Bone marrow (tissue), 2 donors: ENCODE measurements around the gene PTGIR.
A peak's percentile ranks its signal among the peaks of the same experiment; 100 is the strongest.

Experiments
- DNase-seq, 2 donors: peaks; one replicate each; lab custom pipeline; 2025; lab: John Stamatoyannopoulos, UW

PTGIR gene

DNA sequence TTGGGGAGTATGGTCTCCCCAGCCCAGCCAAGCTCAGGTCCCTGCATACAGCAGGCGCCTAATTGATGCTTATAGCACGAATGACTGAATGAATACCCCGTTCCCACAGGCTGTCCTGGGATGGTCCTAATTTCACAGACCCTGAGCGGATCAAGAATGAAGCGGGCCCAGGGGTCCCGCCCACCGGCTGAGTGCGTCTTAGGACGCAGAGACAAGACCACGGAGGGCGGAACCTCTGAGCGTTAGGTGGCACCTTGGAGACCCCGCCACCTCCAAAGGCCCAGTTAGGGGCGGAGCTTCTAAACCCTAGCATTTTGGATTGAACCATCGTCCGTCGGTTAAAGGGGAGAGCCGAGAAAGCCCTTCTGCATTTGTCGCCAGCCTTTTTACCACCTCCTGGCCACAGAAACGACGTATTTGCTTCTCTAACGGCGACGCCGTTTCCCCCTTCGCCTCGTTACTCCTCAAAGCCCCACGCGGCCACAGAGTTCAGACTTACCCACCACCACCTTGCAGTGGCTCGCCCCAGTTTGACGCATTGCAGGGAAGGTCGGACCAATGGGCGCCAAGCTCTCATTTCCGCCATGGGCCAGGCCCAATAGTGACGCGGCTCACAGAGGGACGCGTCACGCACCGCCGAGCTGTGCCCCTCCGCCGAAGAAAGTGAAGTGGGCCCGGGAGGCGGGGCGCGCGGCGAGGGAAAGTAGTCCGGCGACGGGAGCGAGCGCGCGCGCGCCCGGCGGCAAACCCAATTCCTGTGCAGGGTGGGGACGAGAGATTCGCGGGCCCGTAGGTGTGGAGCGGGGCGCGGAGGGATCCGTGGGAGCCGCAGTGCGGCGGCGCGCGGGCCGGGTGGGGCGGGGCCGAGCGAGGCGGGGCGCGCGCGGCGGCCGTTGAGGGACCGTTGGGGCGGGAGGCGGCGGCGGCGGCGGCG is 24.2 kb downstream of the PTGIR start:
- DNase-seq = peak; percentile 91 to 96

DNA sequence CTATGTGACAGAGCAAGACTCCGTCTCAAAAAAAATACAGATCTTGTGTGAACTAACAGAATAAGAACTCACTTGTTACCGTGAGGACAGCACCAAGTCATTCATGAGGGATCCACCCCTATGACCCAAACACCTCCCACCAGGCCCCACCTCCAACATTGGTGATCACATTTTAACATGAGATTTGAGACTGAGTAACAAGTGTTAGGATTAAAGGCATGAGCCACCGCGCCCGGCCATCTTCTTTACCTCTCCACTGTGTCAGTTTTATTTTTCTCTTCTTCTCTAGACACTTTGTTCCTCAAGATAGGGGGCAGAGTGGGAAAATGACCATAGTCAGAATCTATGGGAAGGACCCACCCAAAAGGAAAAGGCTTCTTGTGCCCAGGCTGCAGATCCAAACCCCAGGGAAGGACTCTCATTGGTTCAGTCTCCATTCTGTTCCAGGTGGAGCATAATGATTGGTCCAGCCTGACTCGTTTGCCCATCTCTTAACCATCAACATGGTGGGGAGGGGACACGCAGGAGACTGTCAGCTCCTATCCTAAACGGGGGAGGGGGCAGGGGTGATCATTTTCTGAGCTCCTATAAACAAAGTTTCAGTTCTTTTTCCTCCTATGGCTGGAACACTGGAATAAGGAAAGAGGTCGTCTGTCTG is 25.0 kb downstream of the PTGIR start:
- DNase-seq = no peak

DNA sequence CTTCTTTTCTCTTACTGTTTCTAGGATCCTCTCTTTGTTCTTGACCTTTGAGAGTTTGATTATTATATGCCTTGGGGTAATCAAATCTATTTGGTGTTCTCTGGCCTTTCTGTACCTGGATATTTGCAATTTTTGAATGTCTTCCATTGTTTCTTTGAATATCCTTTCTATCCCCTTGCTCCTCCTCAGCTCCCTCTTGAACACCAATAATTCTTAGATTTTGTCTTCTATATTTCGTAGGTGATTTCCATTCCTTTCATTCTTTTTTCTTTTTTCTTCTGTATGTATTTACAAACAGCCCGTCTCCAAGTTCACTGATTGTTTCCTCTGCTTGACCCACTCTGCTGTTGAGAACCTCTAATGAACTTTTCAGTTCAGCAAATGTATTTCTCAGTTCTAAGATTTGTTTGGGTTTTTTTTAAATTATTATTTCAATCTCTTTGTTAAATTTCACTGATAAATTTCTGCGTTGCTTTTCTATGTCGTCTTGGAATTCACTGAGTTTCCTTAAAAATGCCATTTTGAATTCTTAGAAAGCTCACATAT is 26.4 kb downstream of the PTGIR start:
- DNase-seq = no peak

DNA sequence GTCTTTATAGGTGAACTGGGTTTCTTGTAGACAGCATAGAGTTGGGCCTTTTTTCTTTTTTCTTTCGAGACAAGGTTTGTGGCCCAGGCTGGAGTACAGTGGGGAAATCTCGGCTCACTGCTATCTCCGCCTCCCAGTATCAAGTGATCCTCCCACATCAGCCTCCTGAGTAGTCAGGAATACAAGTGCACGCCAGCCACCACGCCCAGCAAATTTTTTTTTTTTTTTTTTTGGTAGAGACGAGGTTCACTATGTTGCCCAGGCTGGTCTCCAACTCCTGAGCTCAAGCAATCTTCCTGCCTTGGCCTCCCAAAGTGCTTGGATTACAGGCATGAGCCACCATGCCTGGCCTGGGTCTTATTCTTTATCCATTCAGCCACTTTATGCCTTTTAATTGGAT is 28.9 kb downstream of the PTGIR start:
- no peak for DNase-seq

GRCh38 chr19:46591870-46592269 is 33.0 kb downstream of the PTGIR start:
- DNase-seq = no peak

- DNase-seq = no peak
Measured at GRCh38 chr19:46591254-46591653, 33.6 kb downstream of the PTGIR start.

DNA sequence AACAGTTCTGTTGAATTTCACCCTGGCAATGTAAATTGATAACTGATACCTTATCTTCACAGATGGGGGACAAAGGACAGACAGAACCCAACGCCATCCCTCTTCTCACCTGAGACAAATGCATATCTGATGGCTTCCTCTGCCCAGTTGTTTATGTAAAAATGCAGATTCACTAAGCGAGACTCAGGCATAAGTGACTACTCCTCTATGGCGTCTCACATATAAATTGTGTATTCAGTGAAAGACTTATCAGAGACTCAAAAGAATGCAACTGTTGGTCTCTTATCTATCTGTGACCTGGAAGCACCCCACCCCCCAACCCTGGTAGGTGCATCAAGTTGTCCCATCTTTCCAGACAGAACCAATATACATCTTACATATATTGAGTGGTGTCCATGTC is 37.0 kb downstream of the PTGIR start:
- no peak for DNase-seq

DNA sequence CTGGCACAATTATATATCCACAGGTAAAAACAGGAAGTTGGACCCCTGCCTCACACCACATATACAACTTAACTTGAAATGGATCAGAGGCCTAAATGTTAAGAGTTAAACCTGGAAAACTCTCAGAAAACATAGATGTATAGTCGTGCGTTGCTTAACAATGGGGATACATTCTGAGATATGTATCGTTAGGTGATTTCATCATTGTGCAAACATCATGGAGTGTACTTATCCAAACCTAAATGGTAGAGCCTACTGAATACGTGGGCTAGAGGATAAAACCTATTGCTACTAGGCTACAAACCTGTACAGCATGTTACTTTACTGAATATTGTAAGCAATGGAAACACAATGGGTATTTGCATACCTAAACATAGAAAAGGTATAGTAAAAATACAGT is 38.6 kb downstream of the PTGIR start:
- DNase-seq = no peak

- no peak for DNase-seq
Measured at GRCh38 chr19:46585539-46585938, 39.4 kb downstream of the PTGIR start.

- no peak for DNase-seq
Measured at GRCh38 chr19:46580247-46580646, 44.6 kb downstream of the PTGIR start.

DNA sequence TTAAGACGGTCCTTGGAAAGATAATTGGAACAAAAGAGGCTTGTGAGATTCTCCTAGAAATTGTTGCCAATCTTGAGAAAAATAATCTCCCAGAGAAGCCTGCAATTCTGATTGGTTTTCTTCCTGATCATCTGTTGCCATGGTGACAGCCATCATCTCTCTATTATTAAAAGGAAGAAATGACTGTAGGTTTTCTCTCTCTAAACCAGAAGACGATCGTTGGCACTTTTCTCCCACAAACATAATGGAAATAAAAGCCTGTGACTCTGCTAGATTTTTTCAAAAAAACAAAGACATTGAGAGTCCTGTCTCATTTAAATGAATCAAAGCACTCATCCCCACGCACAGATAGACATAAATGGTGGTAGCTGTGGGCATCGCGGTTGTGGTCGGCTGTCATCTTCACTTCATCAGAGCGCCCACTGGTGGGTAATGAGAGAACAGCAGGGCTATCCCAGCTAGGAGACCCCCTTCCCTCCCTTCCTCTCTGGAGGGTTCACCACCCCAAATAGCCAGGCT is 45.5 kb downstream of the PTGIR start:
- no peak for DNase-seq

DNA sequence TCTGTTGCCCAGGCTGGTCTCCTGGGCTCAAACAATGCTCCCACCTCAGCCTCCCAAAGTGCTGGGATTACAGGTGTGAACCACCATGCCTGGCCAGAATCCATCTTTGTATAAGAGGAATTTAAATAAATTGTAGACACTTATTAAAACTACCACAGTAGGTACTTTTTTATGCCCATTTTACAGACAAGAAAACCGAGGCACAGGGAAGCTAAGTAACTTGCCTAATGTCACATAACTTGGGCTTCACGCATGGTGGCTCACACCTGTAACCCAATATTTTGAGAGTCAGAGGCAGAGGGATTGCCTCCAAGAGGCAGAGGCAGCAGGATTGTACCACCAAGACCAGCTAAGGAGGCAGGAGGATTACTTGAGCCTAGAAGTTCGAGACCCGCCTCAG is 46.4 kb downstream of the PTGIR start:
- DNase-seq = no peak

- DNase-seq = no peak
Measured at GRCh38 chr19:46574533-46574932, 50.4 kb downstream of the PTGIR start.

GRCh38 chr19:46573679-46574498 is 51.0 kb downstream of the PTGIR start:
- no peak for DNase-seq

DNA sequence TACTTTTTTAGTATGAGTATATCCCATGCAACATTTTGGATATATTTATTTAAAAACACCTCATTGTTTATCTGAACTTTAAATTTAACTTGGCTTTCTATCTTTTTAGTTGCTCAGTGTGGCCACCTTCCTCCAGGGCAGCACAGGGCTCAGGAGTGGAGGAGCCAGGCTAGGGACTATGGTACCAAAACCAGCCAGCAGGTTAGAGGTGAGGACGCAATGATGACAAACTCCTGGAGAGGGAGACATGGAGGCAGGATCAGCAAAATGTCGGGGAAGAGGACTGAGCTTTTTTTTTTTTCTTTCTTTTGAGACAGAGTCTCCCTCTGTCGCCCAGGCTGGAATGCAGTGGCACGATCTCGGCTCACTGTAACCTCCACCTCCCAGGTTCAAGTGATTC is 53.4 kb downstream of the PTGIR start:
- no peak for DNase-seq
